Mesodermal cell (in vitro differentiated cells): ENCODE results near the gene FAH.

Experiments
- H3K27ac ChIP-seq: 2 replicates; pipeline ENCODE4 v1.7.0; 2013; ENCODE audit warnings: mild to moderate bottlenecking, low read depth, low read length, moderate library complexity; ENCODE audit not compliant: severe bottlenecking
- H3K36me3 ChIP-seq: 2 replicates; pipeline ENCODE4 v1.7.1; 2013; ENCODE audit warnings: mild to moderate bottlenecking, low read length, moderate library complexity; ENCODE audit not compliant: control insufficient read depth, insufficient read depth
- H3K4me1 ChIP-seq: one replicate; pipeline ENCODE4 v1.7.1; 2013; ENCODE audit warnings: mild to moderate bottlenecking, low read length; ENCODE audit not compliant: insufficient read depth, control insufficient read depth, poor library complexity, severe bottlenecking
- H3K4me3 ChIP-seq: 2 replicates; pipeline ENCODE4 v1.7.0; 2013; ENCODE audit warnings: low read length, control low read depth, mild to moderate bottlenecking; ENCODE audit not compliant: insufficient read depth, poor library complexity, severe bottlenecking; ENCODE audit errors: extremely low read depth
- H3K9me3 ChIP-seq: 2 replicates; pipeline ENCODE4 v1.7.1; 2013; ENCODE audit warnings: mild to moderate bottlenecking, low read length, moderate library complexity; ENCODE audit not compliant: control insufficient read depth
- WGBS, 2 experiments: methylation state at CpG; one replicate each; pipeline ENCODE4 v1.1.5; 2013; ENCODE audit warnings: missing lambda C conversion rate in 2 of 2; ENCODE audit not compliant: insufficient coverage in 2 of 2; 5-methylcytosine and 5-hydroxymethylcytosine counted together

Gene FAH

DNA sequence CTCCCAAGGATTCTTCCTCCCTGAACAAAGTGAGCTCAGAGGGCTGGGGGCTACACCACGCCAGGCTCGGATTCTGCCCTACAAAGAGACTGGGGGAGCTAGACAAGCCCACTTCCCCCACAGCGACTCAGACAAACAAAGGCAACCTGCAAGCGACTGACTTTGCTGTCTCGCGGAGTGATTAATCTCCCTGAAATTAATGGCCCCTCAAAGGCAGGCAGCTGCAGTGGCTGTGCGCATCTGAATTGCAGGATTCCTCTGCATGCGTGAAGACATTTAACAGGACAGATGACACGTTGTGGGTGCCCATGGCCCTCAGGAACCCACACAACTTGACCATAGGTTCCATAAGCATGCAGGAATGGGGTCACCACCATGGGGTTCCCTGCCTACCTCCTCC is 80.8 kb downstream of the FAH start:
- 64 to 76% methylated on average over 9 of the region's 9 CpGs for WGBS, 2 experiments
- H3K4me1 ChIP-seq: no peaks in the 10 kb centered on the region
- H3K27ac ChIP-seq: no peak overlapping the region
- no peaks in the 10 kb centered on the region for H3K9me3 ChIP-seq
- no peak overlapping the region for H3K4me3 ChIP-seq
- no peaks in the 10 kb centered on the region for H3K36me3 ChIP-seq

DNA sequence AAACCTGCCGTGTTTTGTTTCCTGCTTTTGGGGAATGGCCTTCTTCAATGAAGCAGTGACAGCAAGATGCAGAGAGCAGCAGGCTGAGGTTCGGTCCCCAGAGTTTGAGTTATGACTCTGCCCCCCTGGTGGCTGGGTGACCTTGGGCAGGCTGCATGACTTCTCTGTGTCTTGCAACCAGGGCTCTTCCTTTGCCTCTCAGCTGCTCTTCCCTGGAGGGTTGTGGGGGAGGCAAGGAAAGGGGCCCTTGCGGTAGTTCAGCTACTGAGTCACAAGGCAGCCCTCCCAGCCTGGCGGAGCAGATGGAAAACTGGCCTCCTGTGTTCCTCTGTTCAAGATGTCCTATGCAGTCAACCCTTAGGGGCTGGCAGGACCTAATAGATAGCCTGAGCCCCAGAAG is 82.1 kb downstream of the FAH start:
- Histone ChIP-seq H3K9me3 (no peaks in the 10 kb centered on the region), H3K36me3 (no peaks in the 10 kb centered on the region), H3K4me1 (no peaks in the 10 kb centered on the region), H3K27ac (no peak overlapping the region), H3K4me3 (no peak overlapping the region)
- WGBS, 2 experiments: 78 to 87% methylated on average over 3 to 4 of the region's 4 CpGs
